DOHH2 (cell line): ENCODE measurements around the gene CDH4.

Experiments
- CTCF ChIP-seq: fragments of 200-600 bp; sonication (generic); IDR thresholded peaks from one replicate; pipeline ENCODE4 v1.5.1; 2014; ENCODE audit warnings: antibody characterized with exemption, mild to moderate bottlenecking, low read depth, low read length; ENCODE audit not compliant: poor library complexity, severe bottlenecking
- EZH2phosphoT487 ChIP-seq: fragments of 200-600 bp; sonication (generic); IDR thresholded peaks from 2 replicates; pipeline ENCODE4 v1.6.1; 2017; ENCODE audit warnings: borderline replicate concordance, mild to moderate bottlenecking, antibody characterized with exemption, low read length, moderate library complexity, mixed read lengths

DNA sequence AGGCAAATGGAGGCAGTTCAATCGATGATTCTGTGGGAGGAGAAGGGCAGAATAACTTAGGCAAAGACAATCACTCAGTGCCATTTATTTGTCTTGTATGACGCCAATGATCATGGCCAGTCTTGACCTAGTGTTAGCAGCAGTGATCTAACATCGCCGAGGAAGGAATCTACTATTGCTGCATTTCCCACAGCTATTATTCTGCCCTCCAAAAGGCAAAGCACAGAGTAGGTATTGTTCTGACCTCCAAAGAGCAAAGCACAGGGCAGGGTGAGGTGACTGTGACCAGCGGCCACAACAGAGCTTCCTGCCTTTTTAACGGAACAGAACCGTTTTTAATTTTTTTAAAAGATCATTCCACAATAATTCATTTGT, 235.9 kb downstream of the CDH4 start:
- TF ChIP-seq CTCF (no peak), EZH2phosphoT487 (no peak)
